AG09319 (cell line): ENCODE data around the gene S100A10.

Experiments
- DNase-seq: peaks from one replicate; pipeline ENCODE4 v3.0.0-alpha.2; 2010; ENCODE audit warnings: low read depth; ENCODE audit errors: extremely low read depth
- TF ChIP-seq, protein P1 (sequence below): IDR thresholded peaks from 2 replicates; pipeline ENCODE4 v1.5.1; 2011; ENCODE audit warnings: low read depth, mild to moderate bottlenecking, inconsistent platforms, low read length, moderate library complexity

Gene S100A10

DNA sequence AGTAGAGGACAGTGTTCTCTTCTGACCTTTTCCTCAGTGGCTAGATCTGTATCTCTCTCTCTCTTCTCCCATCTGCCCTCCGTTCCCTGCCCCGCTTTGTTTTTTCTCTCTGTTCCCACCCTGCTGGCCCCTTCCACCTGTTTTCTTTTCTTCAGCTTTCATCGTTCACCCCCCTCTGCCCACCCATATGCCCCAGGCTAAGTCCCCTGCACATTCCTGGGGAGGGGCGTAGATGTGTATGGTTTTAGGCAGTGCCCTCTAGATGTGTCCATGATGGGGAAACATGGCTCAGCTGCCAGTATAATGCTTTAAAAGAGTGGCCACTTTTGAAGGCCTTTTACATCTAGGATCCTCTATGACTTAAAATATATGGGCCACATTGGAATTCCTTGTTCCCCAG, 29.6 kb upstream of the S100A10 start:
- TF ChIP-seq, protein P1, sequence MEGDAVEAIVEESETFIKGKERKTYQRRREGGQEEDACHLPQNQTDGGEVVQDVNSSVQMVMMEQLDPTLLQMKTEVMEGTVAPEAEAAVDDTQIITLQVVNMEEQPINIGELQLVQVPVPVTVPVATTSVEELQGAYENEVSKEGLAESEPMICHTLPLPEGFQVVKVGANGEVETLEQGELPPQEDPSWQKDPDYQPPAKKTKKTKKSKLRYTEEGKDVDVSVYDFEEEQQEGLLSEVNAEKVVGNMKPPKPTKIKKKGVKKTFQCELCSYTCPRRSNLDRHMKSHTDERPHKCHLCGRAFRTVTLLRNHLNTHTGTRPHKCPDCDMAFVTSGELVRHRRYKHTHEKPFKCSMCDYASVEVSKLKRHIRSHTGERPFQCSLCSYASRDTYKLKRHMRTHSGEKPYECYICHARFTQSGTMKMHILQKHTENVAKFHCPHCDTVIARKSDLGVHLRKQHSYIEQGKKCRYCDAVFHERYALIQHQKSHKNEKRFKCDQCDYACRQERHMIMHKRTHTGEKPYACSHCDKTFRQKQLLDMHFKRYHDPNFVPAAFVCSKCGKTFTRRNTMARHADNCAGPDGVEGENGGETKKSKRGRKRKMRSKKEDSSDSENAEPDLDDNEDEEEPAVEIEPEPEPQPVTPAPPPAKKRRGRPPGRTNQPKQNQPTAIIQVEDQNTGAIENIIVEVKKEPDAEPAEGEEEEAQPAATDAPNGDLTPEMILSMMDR = no peak
- no peak for DNase-seq

DNA sequence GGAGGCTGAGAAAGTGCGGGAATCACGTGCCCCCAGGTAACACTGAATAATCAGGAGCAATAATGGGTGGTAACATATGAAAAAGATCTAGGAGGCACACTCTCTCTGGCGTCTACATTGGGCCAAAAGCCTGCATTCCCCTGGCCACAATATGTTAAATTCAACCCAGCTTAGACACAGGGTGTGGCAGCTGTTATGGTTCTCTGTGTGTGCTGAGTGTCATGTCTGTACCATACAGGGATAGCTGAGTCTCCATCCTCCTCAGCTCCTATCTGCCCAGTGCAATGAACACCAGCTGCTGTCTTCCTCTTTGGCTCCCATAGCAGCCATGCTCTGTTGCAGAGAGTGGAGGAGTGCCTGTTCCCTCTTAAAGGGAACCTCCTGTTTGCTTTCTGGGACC, 28.8 kb upstream of the S100A10 start:
- no peak for DNase-seq

DNA sequence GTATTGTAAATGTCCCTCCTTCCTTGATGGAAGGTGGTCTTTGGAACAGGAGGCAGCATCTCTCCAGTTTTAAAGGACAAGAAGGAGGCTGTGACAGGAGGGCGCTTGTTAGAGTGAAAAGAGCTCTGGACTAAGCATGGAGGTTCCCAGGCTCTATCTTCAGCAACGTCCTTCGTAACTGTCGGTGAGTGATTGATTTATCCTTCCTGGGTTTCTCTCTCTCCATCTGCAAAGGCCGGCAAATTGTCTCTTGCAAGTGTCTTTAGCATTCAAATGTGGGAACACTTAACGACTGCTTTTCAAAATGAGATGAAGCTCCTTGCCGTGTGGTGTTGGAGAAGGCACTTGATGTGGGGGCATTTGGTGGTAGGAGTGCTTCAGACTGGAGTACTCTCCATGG, 27.9 kb upstream of the S100A10 start:
- no peak for DNase-seq
- TF ChIP-seq, protein P1 = no peak

More for the DNA sequence above, 28.8 kb upstream of the S100A10 start:
- TF ChIP-seq, protein P1 = no peak

DNA sequence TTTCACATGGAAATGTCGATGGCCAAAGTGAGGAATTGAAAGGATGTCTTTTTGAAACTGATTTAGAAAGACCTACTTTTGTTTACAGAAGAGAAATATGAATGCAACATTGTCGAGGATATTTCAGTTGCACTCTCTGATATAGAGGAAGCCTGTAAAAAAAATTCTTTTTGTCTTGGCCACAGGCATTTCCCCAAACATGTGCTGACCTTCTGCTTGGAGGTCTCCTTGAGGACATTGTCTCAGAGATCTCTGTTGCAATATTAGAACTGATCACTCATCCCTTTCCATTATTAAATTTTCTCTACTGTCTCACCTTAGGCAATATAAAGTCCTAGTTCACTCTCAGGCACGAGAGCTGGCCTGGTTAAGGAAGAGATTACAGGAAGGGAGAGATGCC, 27.2 kb upstream of the S100A10 start:
- no peak for DNase-seq
- TF ChIP-seq, protein P1 = no peak

DNA sequence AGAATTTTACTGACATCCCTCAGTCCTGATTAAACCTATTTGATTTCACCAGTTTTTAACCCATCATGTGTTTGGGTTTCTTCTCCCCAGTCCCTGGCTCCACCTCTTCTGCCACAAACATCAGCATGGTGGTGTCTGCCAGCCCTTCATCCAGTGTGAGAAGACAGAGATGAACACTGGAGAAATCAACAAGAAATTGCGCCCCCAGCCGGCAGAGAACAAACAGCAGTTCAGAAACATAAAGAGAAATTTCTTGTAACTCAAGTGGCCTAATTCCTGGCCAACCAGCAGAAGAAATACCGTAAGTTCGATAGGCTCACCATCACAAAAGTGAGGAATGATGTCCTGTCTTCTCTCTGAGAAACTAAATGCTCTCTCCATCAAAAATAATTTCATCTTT, 24.9 kb upstream of the S100A10 start:
- no peak for DNase-seq
- TF ChIP-seq, protein P1 = no peak; the same call in 1 of the 2 replicates

DNA sequence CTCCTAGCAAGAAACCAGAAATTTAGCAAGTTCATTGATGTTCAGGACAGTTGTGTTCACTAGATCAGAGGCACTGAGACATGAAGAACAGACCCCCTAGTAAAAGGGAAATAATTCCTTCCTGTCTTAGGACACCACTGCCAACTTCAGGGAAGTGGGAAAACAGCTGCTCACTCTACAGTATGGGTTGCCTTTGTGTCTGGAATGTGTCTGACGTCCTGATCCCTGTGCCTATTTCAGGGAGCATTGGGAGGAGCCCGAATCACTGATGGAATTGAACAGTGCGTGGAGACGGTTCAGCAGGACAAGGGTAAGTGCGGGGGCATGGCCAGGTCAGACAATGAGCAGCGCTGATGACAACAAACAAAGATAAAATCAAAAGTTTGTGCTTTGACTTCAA, 22.1 kb upstream of the S100A10 start:
- no peak for DNase-seq
- TF ChIP-seq, protein P1 = no peak

DNA sequence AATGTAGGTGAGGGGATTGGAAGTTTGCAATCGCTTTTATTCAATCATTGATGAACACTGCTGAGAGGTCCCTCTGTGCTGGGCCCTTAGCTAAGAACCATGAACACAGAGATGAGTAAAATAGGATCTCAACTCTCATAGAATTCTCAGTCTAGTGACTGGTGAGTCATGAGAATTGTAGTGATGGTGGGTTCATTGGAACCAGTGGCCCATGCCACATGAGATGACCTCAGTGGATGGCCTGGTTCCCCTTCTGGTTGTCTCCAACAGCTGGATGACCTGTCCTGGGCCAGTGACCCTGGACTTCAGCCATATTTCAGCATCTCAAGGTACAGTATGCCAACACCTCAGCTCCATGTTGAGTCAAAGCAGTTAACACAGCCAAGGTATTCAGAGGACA, 21.3 kb upstream of the S100A10 start:
- TF ChIP-seq, protein P1 = no peak
- DNase-seq = no peak
